HepG2 (cell line): ENCODE data around the gene SUPT6H. TPM values are rescaled to one million over a fixed set of nuclear protein-coding genes. Genes with fewer than 3 reads are reported as not detected.

Source experiments
- GATA4 ChIP-seq: sonication (generic); IDR thresholded peaks from 2 replicates; pipeline ENCODE4 v1.6.1; 2016; ENCODE audit warnings: antibody characterized with exemption, low read depth, borderline replicate concordance
- NBN ChIP-seq: fragments of 450-650 bp; conservative IDR thresholded peaks from 2 replicates; pipeline ENCODE4 v1.6.1; 2017
- PTBP1 ChIP-seq: fragments of 200-400 bp; formaldehyde crosslinking; IDR thresholded peaks from 2 replicates; pipeline ENCODE4 v1.6.1; 2018; ENCODE audit warnings: low read length, low read depth; ENCODE audit not compliant: poor library complexity, severe bottlenecking
- SALL2 ChIP-seq: sonication (generic); formaldehyde crosslinking; IDR thresholded peaks from 2 replicates; pipeline ENCODE4 v1.8.1; 2023; ENCODE audit warnings: mild to moderate bottlenecking, missing genetic modification reagents, inconsistent platforms
- SSRP1 ChIP-seq: IDR thresholded peaks from 2 replicates; pipeline ENCODE4 v1.6.1; 2016; ENCODE audit warnings: control low read depth
- ZBTB21 ChIP-seq: sonication (generic); formaldehyde crosslinking; IDR thresholded peaks from 2 replicates; pipeline ENCODE4 v1.4.0; 2020; ENCODE audit warnings: missing genetic modification reagents
- ZBTB42 ChIP-seq: sonication (generic); formaldehyde crosslinking; IDR thresholded peaks from 2 replicates; pipeline ENCODE4 v1.5.0; 2020; ENCODE audit warnings: mild to moderate bottlenecking, missing genetic modification reagents
- ZFP37 ChIP-seq: sonication (generic); formaldehyde crosslinking; IDR thresholded peaks from 2 replicates; pipeline ENCODE4 v1.4.0; 2020; ENCODE audit warnings: missing genetic modification reagents, borderline replicate concordance
- ZMAT3 ChIP-seq: sonication (generic); formaldehyde crosslinking; conservative IDR thresholded peaks from 2 replicates; pipeline ENCODE4 v1.7.0; 2021; ENCODE audit warnings: missing genetic modification reagents
- ZNF382 ChIP-seq: sonication (generic); formaldehyde crosslinking; IDR thresholded peaks from 2 replicates; pipeline ENCODE4 v1.5.0; 2020; ENCODE audit warnings: missing genetic modification reagents, mild to moderate bottlenecking, borderline replicate concordance
- ZNF546 ChIP-seq: sonication (generic); formaldehyde crosslinking; conservative IDR thresholded peaks from 2 replicates; pipeline ENCODE4 v1.8.1; 2023; ENCODE audit warnings: mild to moderate bottlenecking, missing genetic modification reagents
- ZNF713 ChIP-seq: sonication (generic); formaldehyde crosslinking; IDR thresholded peaks from 2 replicates; pipeline ENCODE4 v1.4.0; 2020; ENCODE audit warnings: mild to moderate bottlenecking, missing genetic modification reagents
- ZSCAN29 ChIP-seq: sonication (generic); formaldehyde crosslinking; conservative IDR thresholded peaks from 2 replicates; pipeline ENCODE4 v1.4.0; 2020; ENCODE audit warnings: mild to moderate bottlenecking, missing genetic modification reagents
- polyA plus RNA-seq, 8 experiments: library from polyadenylated mRNA; depleted of rRNA in 3 of 8; stranded (reverse) in 7 of 8; unstranded in 1 of 8; fragments of >200 nt; fragmentation: Illumina TruSeq in 4 of 8; extraction: Trizol in 4 of 8; gene quantifications; 2 replicates each; pipeline versions ENCODE4 v1.2.1 to v1.2.3, GENCODE V29; 2011 to 2016; ENCODE audit warnings: low read depth in 4 of 8, missing spikeins in 1 of 8, mixed read lengths in 1 of 8; ENCODE audit not compliant: insufficient read depth in 1 of 8
- total RNA-seq, 5 experiments: library from RNA; depleted of rRNA; stranded (reverse); fragments of >200 nt; fragmentation: Illumina TruSeq; extraction: Trizol; gene quantifications; 2 replicates each; pipeline ENCODE4 v1.2.3, GENCODE V29; 2016; ENCODE audit warnings: low read depth in 1 of 5
- TF ChIP-seq, protein P1 (sequence below): sonication (generic); formaldehyde crosslinking; IDR thresholded peaks from 2 replicates; pipeline ENCODE4 v1.5.1; 2020; ENCODE audit warnings: mild to moderate bottlenecking, missing genetic modification reagents, moderate library complexity
- TF ChIP-seq, protein P2 (sequence below): sonication (generic); formaldehyde crosslinking; conservative IDR thresholded peaks from 2 replicates; pipeline ENCODE4 v1.4.0; 2020; ENCODE audit warnings: mild to moderate bottlenecking, missing genetic modification reagents, moderate library complexity
- TF ChIP-seq, protein P3 (sequence below): sonication (generic); formaldehyde crosslinking; IDR thresholded peaks from 2 replicates; pipeline ENCODE4 v1.4.0; 2020; ENCODE audit warnings: missing genetic modification reagents, borderline replicate concordance
- TF ChIP-seq, protein P4 (sequence below): sonication (generic); formaldehyde crosslinking; IDR thresholded peaks from 2 replicates; pipeline ENCODE4 v1.5.1; 2020; ENCODE audit warnings: missing genetic modification reagents, mild to moderate bottlenecking, borderline replicate concordance

Gene SUPT6H
- total and polyA plus RNA-seq, 2 of the 13 experiments (the other 11 are each of a cell fraction or from before 2014, with no cell fraction given), result 32.7 to 39.9 TPM

DNA sequence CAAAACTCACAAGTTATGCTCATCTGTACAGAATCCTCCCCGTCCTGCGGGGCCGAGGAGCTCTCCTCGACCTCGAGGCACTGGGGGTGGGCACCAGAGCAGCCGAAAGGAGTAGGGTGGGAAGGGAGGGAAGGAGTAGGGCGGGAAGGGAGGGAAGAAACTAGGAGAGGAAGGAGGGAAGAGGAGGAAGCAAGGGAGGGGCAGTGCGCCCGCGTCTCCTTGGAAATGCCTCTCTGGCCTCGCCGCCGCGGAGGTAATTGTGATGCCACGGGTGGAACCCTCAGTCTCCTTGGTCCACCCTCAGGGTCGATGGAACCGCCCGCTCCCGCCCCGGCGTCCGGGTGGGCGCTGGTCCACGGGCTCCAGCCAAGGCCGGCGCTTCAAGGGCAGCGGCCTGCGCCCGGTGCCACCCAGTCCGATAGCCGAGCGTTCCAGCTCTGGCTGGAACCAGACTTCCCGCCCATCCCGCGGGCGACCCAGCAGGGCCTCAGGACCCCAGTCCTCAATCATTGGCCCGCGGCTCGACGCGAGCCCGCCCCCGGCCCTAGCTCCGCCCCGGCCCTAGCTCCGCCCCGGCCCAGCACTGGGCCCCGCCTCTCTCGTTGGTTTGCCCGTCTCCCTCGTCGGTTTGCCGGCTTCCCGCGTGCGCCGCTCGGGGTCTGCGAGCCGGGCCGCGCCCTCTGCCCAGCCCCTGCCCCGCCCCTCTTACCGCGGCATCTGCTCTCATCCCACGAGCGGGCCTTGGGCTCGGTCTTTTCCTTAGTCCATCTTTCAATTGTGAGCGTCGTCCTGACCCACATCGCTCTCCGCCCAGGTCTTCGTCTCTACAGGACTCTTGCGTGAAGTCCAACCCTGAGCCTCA lies 49.1 kb downstream of the SUPT6H start (continued):
- TF ChIP-seq ZNF382 (CRISPR knock-in tag) (no peak), ZMAT3 (no peak), NBN (no peak), PTBP1 (no peak), ZSCAN29 (CRISPR knock-in tag) (no peak), ZNF713 (peak; percentile 56; the same call in 1 of the 2 replicates), ZBTB21 (CRISPR knock-in tag) (no peak), SALL2 (CRISPR knock-in tag) (0 out of 2 replicates have a peak, but pooled peaks have one; percentile 43), SSRP1 (CRISPR knock-in tag) (no peak), ZNF546 (CRISPR knock-in tag) (0 out of 2 replicates have a peak, but pooled peaks have one; percentile 13), GATA4 (peak; percentile 50; the same call in 1 of the 2 replicates), ZBTB42 (CRISPR knock-in tag) (no peak), ZFP37 (CRISPR knock-in tag) (no peak)
- TF ChIP-seq, protein P1, sequence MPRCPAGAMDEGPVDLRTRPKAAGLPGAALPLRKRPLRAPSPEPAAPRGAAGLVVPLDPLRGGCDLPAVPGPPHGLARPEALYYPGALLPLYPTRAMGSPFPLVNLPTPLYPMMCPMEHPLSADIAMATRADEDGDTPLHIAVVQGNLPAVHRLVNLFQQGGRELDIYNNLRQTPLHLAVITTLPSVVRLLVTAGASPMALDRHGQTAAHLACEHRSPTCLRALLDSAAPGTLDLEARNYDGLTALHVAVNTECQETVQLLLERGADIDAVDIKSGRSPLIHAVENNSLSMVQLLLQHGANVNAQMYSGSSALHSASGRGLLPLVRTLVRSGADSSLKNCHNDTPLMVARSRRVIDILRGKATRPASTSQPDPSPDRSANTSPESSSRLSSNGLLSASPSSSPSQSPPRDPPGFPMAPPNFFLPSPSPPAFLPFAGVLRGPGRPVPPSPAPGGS (CRISPR knock-in tag), result peak; percentile 76; the same call in 1 of the 2 replicates
- TF ChIP-seq, protein P2, sequence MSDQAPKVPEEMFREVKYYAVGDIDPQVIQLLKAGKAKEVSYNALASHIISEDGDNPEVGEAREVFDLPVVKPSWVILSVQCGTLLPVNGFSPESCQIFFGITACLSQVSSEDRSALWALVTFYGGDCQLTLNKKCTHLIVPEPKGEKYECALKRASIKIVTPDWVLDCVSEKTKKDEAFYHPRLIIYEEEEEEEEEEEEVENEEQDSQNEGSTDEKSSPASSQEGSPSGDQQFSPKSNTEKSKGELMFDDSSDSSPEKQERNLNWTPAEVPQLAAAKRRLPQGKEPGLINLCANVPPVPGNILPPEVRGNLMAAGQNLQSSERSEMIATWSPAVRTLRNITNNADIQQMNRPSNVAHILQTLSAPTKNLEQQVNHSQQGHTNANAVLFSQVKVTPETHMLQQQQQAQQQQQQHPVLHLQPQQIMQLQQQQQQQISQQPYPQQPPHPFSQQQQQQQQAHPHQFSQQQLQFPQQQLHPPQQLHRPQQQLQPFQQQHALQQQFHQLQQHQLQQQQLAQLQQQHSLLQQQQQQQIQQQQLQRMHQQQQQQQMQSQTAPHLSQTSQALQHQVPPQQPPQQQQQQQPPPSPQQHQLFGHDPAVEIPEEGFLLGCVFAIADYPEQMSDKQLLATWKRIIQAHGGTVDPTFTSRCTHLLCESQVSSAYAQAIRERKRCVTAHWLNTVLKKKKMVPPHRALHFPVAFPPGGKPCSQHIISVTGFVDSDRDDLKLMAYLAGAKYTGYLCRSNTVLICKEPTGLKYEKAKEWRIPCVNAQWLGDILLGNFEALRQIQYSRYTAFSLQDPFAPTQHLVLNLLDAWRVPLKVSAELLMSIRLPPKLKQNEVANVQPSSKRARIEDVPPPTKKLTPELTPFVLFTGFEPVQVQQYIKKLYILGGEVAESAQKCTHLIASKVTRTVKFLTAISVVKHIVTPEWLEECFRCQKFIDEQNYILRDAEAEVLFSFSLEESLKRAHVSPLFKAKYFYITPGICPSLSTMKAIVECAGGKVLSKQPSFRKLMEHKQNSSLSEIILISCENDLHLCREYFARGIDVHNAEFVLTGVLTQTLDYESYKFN (CRISPR knock-in tag), result peak; percentile 50
- TF ChIP-seq, protein P3, sequence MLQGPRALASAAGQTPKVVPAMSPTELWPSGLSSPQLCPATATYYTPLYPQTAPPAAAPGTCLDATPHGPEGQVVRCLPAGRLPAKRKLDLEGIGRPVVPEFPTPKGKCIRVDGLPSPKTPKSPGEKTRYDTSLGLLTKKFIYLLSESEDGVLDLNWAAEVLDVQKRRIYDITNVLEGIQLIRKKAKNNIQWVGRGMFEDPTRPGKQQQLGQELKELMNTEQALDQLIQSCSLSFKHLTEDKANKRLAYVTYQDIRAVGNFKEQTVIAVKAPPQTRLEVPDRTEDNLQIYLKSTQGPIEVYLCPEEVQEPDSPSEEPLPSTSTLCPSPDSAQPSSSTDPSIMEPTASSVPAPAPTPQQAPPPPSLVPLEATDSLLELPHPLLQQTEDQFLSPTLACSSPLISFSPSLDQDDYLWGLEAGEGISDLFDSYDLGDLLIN (CRISPR knock-in tag), result peak; percentile 73; the same call in 1 of the 2 replicates
- TF ChIP-seq, protein P4, sequence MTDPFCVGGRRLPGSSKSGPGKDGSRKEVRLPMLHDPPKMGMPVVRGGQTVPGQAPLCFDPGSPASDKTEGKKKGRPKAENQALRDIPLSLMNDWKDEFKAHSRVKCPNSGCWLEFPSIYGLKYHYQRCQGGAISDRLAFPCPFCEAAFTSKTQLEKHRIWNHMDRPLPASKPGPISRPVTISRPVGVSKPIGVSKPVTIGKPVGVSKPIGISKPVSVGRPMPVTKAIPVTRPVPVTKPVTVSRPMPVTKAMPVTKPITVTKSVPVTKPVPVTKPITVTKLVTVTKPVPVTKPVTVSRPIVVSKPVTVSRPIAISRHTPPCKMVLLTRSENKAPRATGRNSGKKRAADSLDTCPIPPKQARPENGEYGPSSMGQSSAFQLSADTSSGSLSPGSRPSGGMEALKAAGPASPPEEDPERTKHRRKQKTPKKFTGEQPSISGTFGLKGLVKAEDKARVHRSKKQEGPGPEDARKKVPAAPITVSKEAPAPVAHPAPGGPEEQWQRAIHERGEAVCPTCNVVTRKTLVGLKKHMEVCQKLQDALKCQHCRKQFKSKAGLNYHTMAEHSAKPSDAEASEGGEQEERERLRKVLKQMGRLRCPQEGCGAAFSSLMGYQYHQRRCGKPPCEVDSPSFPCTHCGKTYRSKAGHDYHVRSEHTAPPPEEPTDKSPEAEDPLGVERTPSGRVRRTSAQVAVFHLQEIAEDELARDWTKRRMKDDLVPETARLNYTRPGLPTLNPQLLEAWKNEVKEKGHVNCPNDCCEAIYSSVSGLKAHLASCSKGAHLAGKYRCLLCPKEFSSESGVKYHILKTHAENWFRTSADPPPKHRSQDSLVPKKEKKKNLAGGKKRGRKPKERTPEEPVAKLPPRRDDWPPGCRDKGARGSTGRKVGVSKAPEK (CRISPR knock-in tag), result no peak
